VCaP (cell line): ENCODE data around the gene SLC19A1.

Experiments used
- H3K27ac ChIP-seq: fragments of 450-650 bp; 2 replicates; pipeline ENCODE4 v1.5.1; 2017
- CTCF ChIP-seq: fragments of 450-650 bp; conservative IDR thresholded peaks from 2 replicates; pipeline ENCODE4 v1.5.1; 2017; ENCODE audit warnings: mild to moderate bottlenecking, moderate library complexity

SLC19A1 gene

GRCh38 chr21:45494135-45494850, 47.9 kb downstream of the SLC19A1 start:
- no peak for TF ChIP-seq CTCF
- no peak overlapping the region for H3K27ac ChIP-seq

- no peak for TF ChIP-seq CTCF
- no peak overlapping the region for H3K27ac ChIP-seq
Observed at GRCh38 chr21:45493401-45494001, 48.7 kb downstream of the SLC19A1 start.

- H3K27ac ChIP-seq, result no peak overlapping the region
- TF ChIP-seq CTCF, result no peak
Observed at GRCh38 chr21:45492765-45493164, 49.5 kb downstream of the SLC19A1 start.

- H3K27ac ChIP-seq, result no peak overlapping the region
- no peak for TF ChIP-seq CTCF
Observed at GRCh38 chr21:45491623-45492022, 50.6 kb downstream of the SLC19A1 start.

GRCh38 chr21:45491056-45491455, 51.2 kb downstream of the SLC19A1 start:
- TF ChIP-seq CTCF, result no peak
- H3K27ac ChIP-seq, result no peak overlapping the region

- no peak for TF ChIP-seq CTCF
- H3K27ac ChIP-seq, result no peak overlapping the region
Observed at GRCh38 chr21:45490049-45490731, 52.0 kb downstream of the SLC19A1 start.

- TF ChIP-seq CTCF, result no peak
- no peak overlapping the region for H3K27ac ChIP-seq
Observed at GRCh38 chr21:45489722-45489982, 52.6 kb downstream of the SLC19A1 start.
